ENCODE data around the gene KDM1B.

KDM1B gene

GRCh38 chr6:18189196-18189595 is 34.0 kb downstream of the KDM1B start:
- Histone ChIP-seq H3K27ac (ENCODE audit: poor library complexity, severe bottlenecking) (no peak overlapping the region), H3K36me3 (ENCODE audit: low read depth) (peaks cover 5% of the 10 kb centered on the region; the same call in 1 of the 2 replicates), H3K4me3 (ENCODE audit: severe bottlenecking) (no peak overlapping the region), H3K27me3 (ENCODE audit: insufficient read depth, poor library complexity, severe bottlenecking) (no peaks in the 10 kb centered on the region), H3K9me3 (ENCODE audit: severe bottlenecking) (no peaks in the 10 kb centered on the region), H3K4me1 (ENCODE audit: insufficient read depth, poor library complexity, severe bottlenecking) (no peaks in the 10 kb centered on the region)
- DNase-seq (ENCODE audit: low spot score) (no peak), ATAC-seq (ENCODE audit: low read depth) (no peak)
- TF ChIP-seq CTCF (IDR thresholded peaks at IDR 0.05; ENCODE audit: poor library complexity, severe bottlenecking), result no peak

- Histone ChIP-seq H3K9me3 (ENCODE audit: severe bottlenecking) (no peaks in the 10 kb centered on the region), H3K27ac (ENCODE audit: poor library complexity, severe bottlenecking) (no peak overlapping the region), H3K4me1 (ENCODE audit: insufficient read depth, poor library complexity, severe bottlenecking) (no peaks in the 10 kb centered on the region), H3K27me3 (ENCODE audit: insufficient read depth, poor library complexity, severe bottlenecking) (no peaks in the 10 kb centered on the region), H3K36me3 (ENCODE audit: low read depth) (peaks cover 6% of the 10 kb centered on the region; the same call in 1 of the 2 replicates), H3K4me3 (ENCODE audit: severe bottlenecking) (no peak overlapping the region)
- no peak for DNase-seq (ENCODE audit: low spot score)
- no peak for ATAC-seq (ENCODE audit: low read depth)
- no peak for TF ChIP-seq CTCF (IDR thresholded peaks at IDR 0.05; ENCODE audit: poor library complexity, severe bottlenecking)
Observed at GRCh38 chr6:18192026-18192425, 36.8 kb downstream of the KDM1B start.

DNA sequence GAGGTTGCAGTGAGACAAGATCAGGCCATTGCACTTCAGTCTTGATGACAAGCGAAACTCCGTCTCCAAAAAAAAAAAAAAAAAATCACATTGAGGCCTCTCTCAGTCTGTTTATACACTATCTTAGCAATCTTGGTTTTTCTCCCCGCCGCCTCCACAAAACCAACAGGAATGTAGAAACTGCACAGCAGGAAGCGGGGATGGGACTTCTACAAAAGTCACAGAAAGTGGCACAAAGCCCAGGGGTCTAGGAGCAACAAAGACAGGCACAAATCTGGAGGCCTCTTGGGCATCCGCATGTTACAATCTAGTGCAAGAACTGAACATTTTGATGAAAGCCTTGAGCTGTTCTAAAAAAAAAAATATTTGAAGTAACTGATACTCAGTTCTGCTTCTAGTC is 48.6 kb downstream of the KDM1B start:
- Histone ChIP-seq H3K27ac (ENCODE audit: poor library complexity, severe bottlenecking) (no peak overlapping the region), H3K27me3 (ENCODE audit: insufficient read depth, poor library complexity, severe bottlenecking) (no peaks in the 10 kb centered on the region), H3K4me1 (ENCODE audit: insufficient read depth, poor library complexity, severe bottlenecking) (no peaks in the 10 kb centered on the region), H3K9me3 (ENCODE audit: severe bottlenecking) (no peaks in the 10 kb centered on the region), H3K36me3 (ENCODE audit: low read depth) (peaks cover 10% of the 10 kb centered on the region), H3K4me3 (ENCODE audit: severe bottlenecking) (no peak overlapping the region)
- no peak for TF ChIP-seq CTCF (IDR thresholded peaks at IDR 0.05; ENCODE audit: poor library complexity, severe bottlenecking)
- ATAC-seq (ENCODE audit: low read depth) (no peak), DNase-seq (ENCODE audit: low spot score) (no peak)

GRCh38 chr6:18204691-18205090 is 49.5 kb downstream of the KDM1B start:
- Histone ChIP-seq H3K4me1 (ENCODE audit: insufficient read depth, poor library complexity, severe bottlenecking) (no peaks in the 10 kb centered on the region), H3K27ac (ENCODE audit: poor library complexity, severe bottlenecking) (no peak overlapping the region), H3K27me3 (ENCODE audit: insufficient read depth, poor library complexity, severe bottlenecking) (no peaks in the 10 kb centered on the region), H3K36me3 (ENCODE audit: low read depth) (peaks cover 10% of the 10 kb centered on the region), H3K4me3 (ENCODE audit: severe bottlenecking) (no peak overlapping the region), H3K9me3 (ENCODE audit: severe bottlenecking) (no peaks in the 10 kb centered on the region)
- no peak for TF ChIP-seq CTCF (IDR thresholded peaks at IDR 0.05; ENCODE audit: poor library complexity, severe bottlenecking)
- ATAC-seq (ENCODE audit: low read depth) (no peak), DNase-seq (ENCODE audit: low spot score) (no peak)

GRCh38 chr6:18206591-18206990 is 51.4 kb downstream of the KDM1B start:
- Histone ChIP-seq H3K36me3 (ENCODE audit: low read depth) (no peaks in the 10 kb centered on the region; the same call in 1 of the 2 replicates), H3K4me3 (ENCODE audit: severe bottlenecking) (no peak overlapping the region), H3K27me3 (ENCODE audit: insufficient read depth, poor library complexity, severe bottlenecking) (no peaks in the 10 kb centered on the region), H3K4me1 (ENCODE audit: insufficient read depth, poor library complexity, severe bottlenecking) (no peaks in the 10 kb centered on the region), H3K27ac (ENCODE audit: poor library complexity, severe bottlenecking) (no peak overlapping the region), H3K9me3 (ENCODE audit: severe bottlenecking) (no peaks in the 10 kb centered on the region)
- ATAC-seq (ENCODE audit: low read depth), result no peak
- no peak for TF ChIP-seq CTCF (IDR thresholded peaks at IDR 0.05; ENCODE audit: poor library complexity, severe bottlenecking)
- no peak for DNase-seq (ENCODE audit: low spot score)

All from RWPE2 (cell line).